Fibroblast of the aortic adventitia (primary cell): ENCODE data around the gene TEX48. TPM values are rescaled to one million over a fixed set of nuclear protein-coding genes. Genes with fewer than 3 reads are reported as not detected.

Experiments used
- DNase-seq: peaks from one replicate; pipeline ENCODE4 v3.0.0-alpha.2; 2010; ENCODE audit warnings: low read depth
- H3K4me3 ChIP-seq: 2 replicates; pipeline ENCODE4 v1.5.1; 2011; ENCODE audit warnings: low read depth, mild to moderate bottlenecking, control low read depth, low read length, moderate library complexity
- total RNA-seq: library from RNA; depleted of rRNA; stranded (reverse); fragments of >200 nt; gene quantifications from 2 replicates; pipeline ENCODE4 v1.2.3, GENCODE V29; 2012; ENCODE audit warnings: low replicate concordance
- TF ChIP-seq, protein P1 (sequence below): IDR thresholded peaks from 2 replicates; pipeline ENCODE4 v1.5.1; 2011; ENCODE audit warnings: mild to moderate bottlenecking, low read length, control low read depth, inconsistent platforms; ENCODE audit not compliant: insufficient read depth

TEX48 gene
- total RNA-seq, 1 donor = not detected

GRCh38 chr9:114695948-114696347 is 14.0 kb upstream of the TEX48 start:
- no peak overlapping the region for H3K4me3 ChIP-seq
- DNase-seq = no peak
- TF ChIP-seq, protein P1, sequence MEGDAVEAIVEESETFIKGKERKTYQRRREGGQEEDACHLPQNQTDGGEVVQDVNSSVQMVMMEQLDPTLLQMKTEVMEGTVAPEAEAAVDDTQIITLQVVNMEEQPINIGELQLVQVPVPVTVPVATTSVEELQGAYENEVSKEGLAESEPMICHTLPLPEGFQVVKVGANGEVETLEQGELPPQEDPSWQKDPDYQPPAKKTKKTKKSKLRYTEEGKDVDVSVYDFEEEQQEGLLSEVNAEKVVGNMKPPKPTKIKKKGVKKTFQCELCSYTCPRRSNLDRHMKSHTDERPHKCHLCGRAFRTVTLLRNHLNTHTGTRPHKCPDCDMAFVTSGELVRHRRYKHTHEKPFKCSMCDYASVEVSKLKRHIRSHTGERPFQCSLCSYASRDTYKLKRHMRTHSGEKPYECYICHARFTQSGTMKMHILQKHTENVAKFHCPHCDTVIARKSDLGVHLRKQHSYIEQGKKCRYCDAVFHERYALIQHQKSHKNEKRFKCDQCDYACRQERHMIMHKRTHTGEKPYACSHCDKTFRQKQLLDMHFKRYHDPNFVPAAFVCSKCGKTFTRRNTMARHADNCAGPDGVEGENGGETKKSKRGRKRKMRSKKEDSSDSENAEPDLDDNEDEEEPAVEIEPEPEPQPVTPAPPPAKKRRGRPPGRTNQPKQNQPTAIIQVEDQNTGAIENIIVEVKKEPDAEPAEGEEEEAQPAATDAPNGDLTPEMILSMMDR = no peak

DNA sequence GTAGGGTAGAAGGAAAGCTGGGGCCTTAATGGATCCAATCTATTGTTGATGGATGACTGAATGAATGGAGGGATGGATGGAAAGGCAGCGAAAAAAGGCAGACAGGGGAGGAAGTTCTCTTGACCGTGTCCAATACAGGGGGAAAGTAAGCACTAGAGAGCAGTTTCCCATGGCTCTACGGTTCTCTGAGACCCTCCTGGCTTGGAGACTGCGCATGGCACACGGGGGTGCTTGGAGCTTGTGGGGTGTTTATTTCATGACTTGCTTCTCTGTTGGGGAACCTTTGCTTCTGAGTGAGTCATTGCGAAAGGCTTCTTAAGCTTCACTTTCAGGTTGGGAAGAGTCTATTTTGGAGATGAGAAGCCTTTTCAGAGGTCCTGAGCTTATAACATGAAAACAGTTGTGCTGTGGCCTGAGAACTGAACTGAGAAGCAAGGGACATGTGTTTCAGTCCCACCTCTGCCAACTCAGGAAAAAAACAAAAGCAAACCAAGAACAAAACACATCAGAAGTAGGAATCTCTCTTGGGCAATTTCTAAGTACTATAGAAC is 12.8 kb upstream of the TEX48 start:
- H3K4me3 ChIP-seq = no peak overlapping the region
- no peak for DNase-seq
- TF ChIP-seq, protein P1 = no peak

DNA sequence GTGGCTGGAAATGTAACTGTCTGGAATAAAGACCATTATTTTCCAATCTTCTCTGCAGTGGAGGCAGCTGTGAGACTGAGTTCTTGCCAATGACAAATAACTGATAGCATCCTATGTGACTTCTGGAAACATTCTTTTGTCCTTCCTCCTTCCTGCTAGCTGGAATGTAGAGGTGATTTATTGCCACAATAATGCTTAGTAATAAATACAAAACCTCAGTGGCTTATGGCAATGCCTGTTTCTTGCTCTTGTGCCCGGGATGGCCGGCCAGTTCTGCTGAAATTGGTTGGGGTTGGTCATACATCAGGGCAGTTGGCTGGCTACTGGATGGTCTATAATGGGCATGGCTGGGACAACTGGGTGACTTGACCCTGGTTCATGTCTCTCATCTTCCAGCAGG is 12.2 kb upstream of the TEX48 start:
- peak; percentile 61 for DNase-seq
- TF ChIP-seq, protein P1 = no peak
- no peak overlapping the region for H3K4me3 ChIP-seq

GRCh38 chr9:114693248-114693855 is 11.4 kb upstream of the TEX48 start:
- no peak for DNase-seq
- H3K4me3 ChIP-seq = no peak overlapping the region
- TF ChIP-seq, protein P1 = no peak

GRCh38 chr9:114691956-114692295 is 9.9 kb upstream of the TEX48 start:
- TF ChIP-seq, protein P1 = no peak
- no peak overlapping the region for H3K4me3 ChIP-seq
- no peak for DNase-seq

DNA sequence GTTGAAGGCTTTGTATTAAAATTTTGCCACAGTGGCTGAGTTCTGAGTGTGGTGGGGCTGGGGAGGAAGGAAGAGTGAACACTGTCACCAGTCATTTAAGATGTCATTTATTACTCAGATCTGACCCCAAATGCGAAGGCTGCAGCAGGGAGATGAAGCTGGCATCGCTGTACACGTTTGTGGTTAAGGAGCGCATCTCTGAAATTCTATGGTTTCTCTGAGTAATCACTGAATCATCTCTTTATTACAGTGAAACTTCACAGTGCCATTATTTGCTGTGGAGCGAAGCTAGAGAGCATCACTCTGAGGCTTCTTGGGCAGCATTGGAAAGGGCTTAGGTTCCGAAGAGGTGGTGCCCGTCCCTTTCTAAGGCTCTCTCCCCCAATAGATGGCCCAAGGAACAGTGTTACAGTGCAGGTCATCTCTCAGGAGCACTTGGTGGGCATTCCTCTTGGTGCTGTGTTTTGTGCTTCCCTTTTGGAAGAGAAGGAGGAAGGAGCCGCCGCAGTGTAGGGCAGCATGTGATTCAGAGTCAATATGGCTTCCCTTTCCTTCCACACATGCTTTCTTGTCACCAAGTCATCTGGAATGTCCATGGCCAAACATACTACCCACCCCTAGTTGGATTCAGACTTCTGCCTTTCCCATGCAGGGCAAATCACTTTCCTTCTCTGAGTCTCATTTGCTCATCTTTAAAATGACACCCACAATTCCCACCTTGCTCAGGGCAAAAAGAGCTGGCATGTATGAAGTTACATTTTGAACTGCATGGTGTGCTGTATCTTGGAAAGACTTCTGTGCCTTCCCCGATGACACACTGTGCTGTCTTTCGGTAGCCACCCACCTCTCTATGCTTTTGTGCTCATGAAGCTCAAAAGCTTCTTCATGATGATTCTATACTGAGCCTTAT is 9.3 kb upstream of the TEX48 start:
- peak overlapping the region; percentile 36 for H3K4me3 ChIP-seq
- DNase-seq = peak; percentile 85
- TF ChIP-seq, protein P1 = no peak
